ENCODE data around the gene LRP8. TPM values are rescaled to one million over a fixed set of nuclear protein-coding genes. Genes with fewer than 3 reads are reported as not detected.

Gene LRP8
- total RNA-seq, 1 donor from 2014 or later = 15.8 TPM

DNA sequence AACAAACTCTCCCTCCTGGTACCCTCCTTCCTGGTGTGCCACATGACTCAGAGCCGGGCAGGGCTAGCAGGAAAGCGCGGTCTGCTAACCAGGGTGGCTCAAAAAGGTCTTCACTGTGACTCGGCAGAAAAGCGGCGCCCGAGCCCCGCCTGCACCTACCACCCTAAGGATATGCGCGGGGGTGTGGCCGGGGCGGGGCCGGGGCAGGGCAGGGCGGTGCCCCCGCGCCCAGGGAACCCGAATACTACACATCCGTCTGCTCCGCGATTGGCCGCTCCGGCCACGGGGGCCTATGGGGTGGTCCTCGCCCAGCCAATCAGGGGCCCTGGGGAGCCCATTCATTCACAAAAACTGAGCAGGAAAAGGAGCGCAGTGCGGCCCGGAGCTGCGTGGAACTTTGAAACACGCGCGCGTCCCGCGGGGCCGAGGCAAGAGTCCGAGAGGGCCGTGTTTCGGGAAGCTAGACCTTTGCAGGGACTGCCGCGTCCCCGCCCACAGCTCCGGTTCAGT is 1.7 kb downstream of the LRP8 start:
- peaks cover 8% of the 10 kb centered on the region for H3K36me3 Mint-ChIP-seq (ENCODE audit: low read depth, unreplicated experiment)
- H3K27me3 Mint-ChIP-seq (ENCODE audit: unreplicated experiment) = peaks cover 4% of the 10 kb centered on the region
- TF ChIP-seq, protein P1, sequence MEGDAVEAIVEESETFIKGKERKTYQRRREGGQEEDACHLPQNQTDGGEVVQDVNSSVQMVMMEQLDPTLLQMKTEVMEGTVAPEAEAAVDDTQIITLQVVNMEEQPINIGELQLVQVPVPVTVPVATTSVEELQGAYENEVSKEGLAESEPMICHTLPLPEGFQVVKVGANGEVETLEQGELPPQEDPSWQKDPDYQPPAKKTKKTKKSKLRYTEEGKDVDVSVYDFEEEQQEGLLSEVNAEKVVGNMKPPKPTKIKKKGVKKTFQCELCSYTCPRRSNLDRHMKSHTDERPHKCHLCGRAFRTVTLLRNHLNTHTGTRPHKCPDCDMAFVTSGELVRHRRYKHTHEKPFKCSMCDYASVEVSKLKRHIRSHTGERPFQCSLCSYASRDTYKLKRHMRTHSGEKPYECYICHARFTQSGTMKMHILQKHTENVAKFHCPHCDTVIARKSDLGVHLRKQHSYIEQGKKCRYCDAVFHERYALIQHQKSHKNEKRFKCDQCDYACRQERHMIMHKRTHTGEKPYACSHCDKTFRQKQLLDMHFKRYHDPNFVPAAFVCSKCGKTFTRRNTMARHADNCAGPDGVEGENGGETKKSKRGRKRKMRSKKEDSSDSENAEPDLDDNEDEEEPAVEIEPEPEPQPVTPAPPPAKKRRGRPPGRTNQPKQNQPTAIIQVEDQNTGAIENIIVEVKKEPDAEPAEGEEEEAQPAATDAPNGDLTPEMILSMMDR (IDR thresholded peaks at IDR 0.05; ENCODE audit: unreplicated experiment) = no peak
- peak overlapping the region; percentile 83 for H3K4me3 Mint-ChIP-seq (ENCODE audit: unreplicated experiment)
- DNase-seq (ENCODE audit: low spot score) = peak; percentile 72
- H3K9me3 Mint-ChIP-seq (ENCODE audit: unreplicated experiment) = no peaks in the 10 kb centered on the region
- H3K27ac Mint-ChIP-seq (ENCODE audit: unreplicated experiment) = peak overlapping the region; percentile 61
- H3K4me1 Mint-ChIP-seq (ENCODE audit: unreplicated experiment) = peaks cover 16% of the 10 kb centered on the region

DNA sequence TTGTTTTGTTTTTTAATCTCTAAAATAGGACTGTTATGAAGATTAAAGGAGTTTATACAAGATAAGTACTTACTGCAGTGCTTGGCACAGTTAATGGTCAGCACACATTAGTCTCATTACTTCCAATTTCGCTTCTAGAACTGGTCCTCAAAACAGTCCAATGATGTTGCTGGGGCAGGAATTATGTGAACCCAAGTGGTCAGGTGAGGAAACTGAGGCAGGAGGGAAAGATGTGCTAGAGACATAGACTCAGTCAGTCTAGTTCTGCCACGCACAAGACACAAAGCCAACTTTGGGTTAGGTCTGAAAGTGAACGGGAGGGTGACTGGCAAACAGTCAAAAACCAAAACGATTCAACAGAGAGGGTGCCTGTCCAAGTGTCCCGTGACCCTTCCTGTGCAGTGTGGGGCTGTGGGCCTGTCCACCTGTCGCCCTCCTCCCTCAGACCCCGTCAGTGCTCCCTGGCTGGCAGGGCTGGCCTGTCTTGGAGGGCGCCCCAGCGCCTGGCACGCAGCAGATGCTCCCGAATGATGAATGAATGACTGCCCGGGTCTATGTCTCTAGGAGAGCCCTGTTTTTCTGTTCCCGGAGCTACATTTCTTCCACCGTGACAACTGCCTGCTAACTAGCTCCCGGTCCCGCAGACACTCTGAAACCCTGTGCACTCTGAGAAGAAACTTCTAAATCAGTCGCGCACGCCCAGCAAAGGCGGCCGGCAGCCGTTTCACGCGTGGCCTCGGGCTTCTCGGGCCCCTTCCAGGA is 2.4 kb downstream of the LRP8 start:
- H3K9me3 Mint-ChIP-seq (ENCODE audit: unreplicated experiment) = no peaks in the 10 kb centered on the region
- H3K4me3 Mint-ChIP-seq (ENCODE audit: unreplicated experiment) = peak overlapping the region; percentile 83
- peaks cover 12% of the 10 kb centered on the region for H3K36me3 Mint-ChIP-seq (ENCODE audit: low read depth, unreplicated experiment)
- no peak for DNase-seq (ENCODE audit: low spot score)
- H3K27me3 Mint-ChIP-seq (ENCODE audit: unreplicated experiment) = peaks cover 4% of the 10 kb centered on the region
- TF ChIP-seq, protein P1 (IDR thresholded peaks at IDR 0.05; ENCODE audit: unreplicated experiment) = no peak
- H3K4me1 Mint-ChIP-seq (ENCODE audit: unreplicated experiment) = peaks cover 16% of the 10 kb centered on the region
- peak overlapping the region; percentile 72 for H3K27ac Mint-ChIP-seq (ENCODE audit: unreplicated experiment)

DNA sequence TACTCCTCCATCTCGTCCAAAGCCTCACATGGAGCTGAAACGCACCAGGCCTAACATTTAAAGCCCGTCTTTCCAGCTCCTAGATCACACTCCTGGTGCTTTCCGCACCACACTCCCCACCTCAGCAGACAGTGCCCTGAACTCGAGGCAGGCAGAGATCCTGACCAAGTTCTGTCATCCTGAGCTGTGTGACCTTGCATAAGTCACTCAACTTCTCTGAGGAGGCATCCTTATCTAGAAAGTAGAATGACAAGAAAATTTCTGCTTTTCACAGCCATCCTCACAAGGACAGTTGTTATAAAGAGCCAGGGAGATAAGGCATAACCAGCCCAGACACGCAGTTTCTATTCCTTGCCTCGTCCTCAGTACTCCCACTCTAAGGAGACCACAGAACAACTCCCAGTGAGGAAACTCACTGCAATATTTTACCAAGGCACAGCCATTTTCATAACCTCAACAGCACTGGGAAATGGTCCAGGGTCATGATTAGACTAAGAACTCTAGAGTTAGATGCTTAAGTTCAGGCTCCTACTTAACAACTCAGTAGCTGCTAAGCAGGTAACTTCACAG is 3.1 kb downstream of the LRP8 start:
- peaks cover 4% of the 10 kb centered on the region for H3K27me3 Mint-ChIP-seq (ENCODE audit: unreplicated experiment)
- H3K9me3 Mint-ChIP-seq (ENCODE audit: unreplicated experiment) = no peaks in the 10 kb centered on the region
- H3K4me3 Mint-ChIP-seq (ENCODE audit: unreplicated experiment) = no peak overlapping the region
- no peak for DNase-seq (ENCODE audit: low spot score)
- H3K27ac Mint-ChIP-seq (ENCODE audit: unreplicated experiment) = peak overlapping the region; percentile 50
- TF ChIP-seq, protein P1 (IDR thresholded peaks at IDR 0.05; ENCODE audit: unreplicated experiment) = no peak
- peaks cover 12% of the 10 kb centered on the region for H3K36me3 Mint-ChIP-seq (ENCODE audit: low read depth, unreplicated experiment)
- peaks cover 16% of the 10 kb centered on the region for H3K4me1 Mint-ChIP-seq (ENCODE audit: unreplicated experiment)

DNA sequence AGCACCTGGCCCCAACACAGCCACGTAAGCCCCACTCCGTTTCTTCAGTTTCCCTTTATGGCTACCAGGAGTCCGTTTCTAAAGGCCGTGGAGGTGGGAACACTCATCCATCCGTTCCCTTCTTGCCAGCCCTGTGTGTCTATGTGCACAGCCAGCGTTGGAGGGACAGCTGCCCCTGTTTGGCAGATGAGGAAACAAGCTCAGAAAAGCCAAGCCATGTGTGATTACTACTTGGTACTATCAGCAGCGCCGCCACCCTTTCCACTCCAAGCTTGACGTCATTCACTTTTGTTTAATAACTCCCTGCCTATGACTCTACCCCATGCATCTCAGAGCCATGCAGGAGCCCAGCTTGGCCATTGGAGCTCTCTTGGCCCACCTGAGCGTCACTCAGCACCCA is 3.5 kb downstream of the LRP8 start:
- DNase-seq (ENCODE audit: low spot score) = no peak
- Mint-ChIP-seq H3K27ac (ENCODE audit: unreplicated experiment) (peak overlapping the region; percentile 50), H3K9me3 (ENCODE audit: unreplicated experiment) (no peaks in the 10 kb centered on the region), H3K4me1 (ENCODE audit: unreplicated experiment) (peaks cover 16% of the 10 kb centered on the region), H3K36me3 (ENCODE audit: low read depth, unreplicated experiment) (peaks cover 12% of the 10 kb centered on the region), H3K4me3 (ENCODE audit: unreplicated experiment) (no peak overlapping the region), H3K27me3 (ENCODE audit: unreplicated experiment) (peaks cover 4% of the 10 kb centered on the region)
- TF ChIP-seq, protein P1 (IDR thresholded peaks at IDR 0.05; ENCODE audit: unreplicated experiment) = no peak

DNA sequence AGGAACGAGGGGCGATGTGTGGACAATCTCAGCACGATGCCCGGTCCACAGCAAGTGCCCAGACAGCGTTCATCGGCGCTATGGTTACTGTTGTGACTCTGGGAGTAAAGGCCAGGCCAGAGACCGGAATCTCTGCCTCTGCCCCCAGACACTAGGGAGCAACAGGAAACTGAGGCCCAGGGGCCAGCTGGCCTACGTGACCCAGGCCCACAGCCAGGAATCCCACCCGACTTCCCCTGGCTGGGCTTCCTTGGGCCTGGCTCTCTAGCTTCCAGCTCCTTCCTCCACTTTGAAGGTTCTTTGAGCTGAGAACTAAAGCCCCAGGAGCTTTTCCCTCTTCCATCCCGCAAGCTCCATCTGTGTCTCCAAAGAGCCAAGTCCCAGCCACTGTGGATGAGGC is 4.6 kb downstream of the LRP8 start:
- Mint-ChIP-seq H3K9me3 (ENCODE audit: unreplicated experiment) (no peaks in the 10 kb centered on the region), H3K36me3 (ENCODE audit: low read depth, unreplicated experiment) (peaks cover 12% of the 10 kb centered on the region), H3K27ac (ENCODE audit: unreplicated experiment) (no peak overlapping the region), H3K4me1 (ENCODE audit: unreplicated experiment) (peaks cover 16% of the 10 kb centered on the region), H3K27me3 (ENCODE audit: unreplicated experiment) (peaks cover 4% of the 10 kb centered on the region), H3K4me3 (ENCODE audit: unreplicated experiment) (no peak overlapping the region)
- TF ChIP-seq, protein P1 (IDR thresholded peaks at IDR 0.05; ENCODE audit: unreplicated experiment) = no peak
- DNase-seq (ENCODE audit: low spot score) = no peak

Data from endothelial cell (in vitro differentiated cells).